Caco-2 (cell line): Measurements from ENCODE around the gene CEP95. TPM values are rescaled to one million over a fixed set of nuclear protein-coding genes. Genes with fewer than 3 reads are reported as not detected.

Experiments used
- BruUV-seq: library from RNA; stranded (reverse); fragments of 400-500 nt; replicated peaks from 2 replicates; lab custom pipeline; 2021; lab: Mats Ljungman, UMichigan
- CTCF ChIA-PET: fragments of 300-600 bp; sonication (Branson Sonifier 250); formaldehyde crosslinking; loops from one replicate; lab custom pipeline; 2022; ENCODE audit warnings: antibody characterized with exemption; lab: Charles Lee
- POLR2A ChIA-PET: fragments of 300-600 bp; sonication (Branson Sonifier 250); formaldehyde crosslinking; loops from one replicate; lab custom pipeline; 2022; ENCODE audit warnings: antibody characterized with exemption; lab: Charles Lee
- DNase-seq, 2 experiments: peaks; one replicate each; pipeline versions ENCODE4 v3.0.0 to v3.0.0-alpha.2; 2020 to 2022
- H3K27me3 ChIP-seq: replicated peaks from 2 replicates; pipeline ENCODE4 v1.6.0; 2011; ENCODE audit warnings: low read length; ENCODE audit not compliant: control insufficient read depth, insufficient read depth
- H3K36me3 ChIP-seq: 2 replicates; pipeline ENCODE4 v1.5.1; 2011; ENCODE audit warnings: low read length; ENCODE audit not compliant: control insufficient read depth, insufficient read depth
- H3K4me1 ChIP-seq: fragments of 250-450 bp; sonication (Bioruptor Pico); 2 replicates; pipeline ENCODE4 v1.5.1; 2020; ENCODE audit warnings: mild to moderate bottlenecking
- H3K4me3 ChIP-seq: 2 replicates; pipeline ENCODE4 v1.5.1; 2011; ENCODE audit warnings: low read depth, mild to moderate bottlenecking, control low read depth, low read length
- H3K9me3 ChIP-seq: fragments of 250-450 bp; sonication (Bioruptor Pico); 2 replicates; pipeline ENCODE4 v1.5.1; 2020; ENCODE audit warnings: mild to moderate bottlenecking, moderate library complexity
- H3K27ac Mint-ChIP-seq: one replicate; pipeline ENCODE4 v1.8.0; 2022; ENCODE audit warnings: mixed read lengths; ENCODE audit not compliant: unreplicated experiment
- H3K27me3 Mint-ChIP-seq: one replicate; pipeline ENCODE4 v1.8.0; 2022; ENCODE audit warnings: mixed read lengths; ENCODE audit not compliant: insufficient read depth, unreplicated experiment
- H3K36me3 Mint-ChIP-seq: one replicate; pipeline ENCODE4 v1.8.0; 2022; ENCODE audit warnings: mild to moderate bottlenecking, mixed read lengths; ENCODE audit not compliant: insufficient read depth, unreplicated experiment
- H3K4me1 Mint-ChIP-seq: one replicate; pipeline ENCODE4 v1.8.0; 2022; ENCODE audit warnings: low read depth, mixed read lengths; ENCODE audit not compliant: unreplicated experiment
- H3K4me3 Mint-ChIP-seq: one replicate; pipeline ENCODE4 v1.8.0; 2022; ENCODE audit warnings: mild to moderate bottlenecking, moderate library complexity, mixed read lengths; ENCODE audit not compliant: unreplicated experiment
- H3K9me3 Mint-ChIP-seq: one replicate; pipeline ENCODE4 v1.8.0; 2022; ENCODE audit warnings: mixed read lengths; ENCODE audit not compliant: unreplicated experiment
- CTCF ChIP-seq, 2 experiments: fragments of 200-600 bp in 1 of 2; IDR thresholded peaks; 1 replicate in 1 of 2; 2 replicates in 1 of 2; pipeline versions ENCODE4 v1.5.1 to v1.8.0; 2011 to 2022; ENCODE audit warnings: antibody characterized with exemption in 1 of 2, control low read depth in 1 of 2, inconsistent platforms in 1 of 2, low read depth in 1 of 2, low read length in 1 of 2, mild to moderate bottlenecking in 1 of 2, moderate library complexity in 1 of 2; ENCODE audit not compliant: insufficient read depth in 1 of 2, severe bottlenecking in 1 of 2, unreplicated experiment in 1 of 2
- intact Hi-C: fragments of 100-400 bp; cut with micrococcal nuclease; formaldehyde crosslinking; loops from one replicate; pipeline ENCODE4 v1.10.0; 2022; ENCODE audit not compliant: unreplicated experiment
- total RNA-seq: library from RNA; stranded (reverse); gene quantifications from 2 replicates; pipeline ENCODE4 v1.2.3, GENCODE V29; 2022

The CEP95 gene
- total RNA-seq, 1 experiment from 2014 or later = 63.6 TPM

GRCh38 chr17:64572682-64573154, 65.9 kb downstream of the CEP95 start:
- peaks cover 15% of the 10 kb centered on the region for H3K36me3 Mint-ChIP-seq
- no peaks in the 10 kb centered on the region for H3K9me3 ChIP-seq
- H3K4me1 Mint-ChIP-seq = no peaks in the 10 kb centered on the region
- DNase-seq = no peak
- no peak overlapping the region for H3K4me3 Mint-ChIP-seq
- ChIA-PET POLR2A (interaction anchor here (0.6 kb wide), 1 partner anchor 427 kb away, joined by 3 read pairs; no protein-coding TSS in a partner anchor), CTCF (no interaction called here)
- H3K9me3 Mint-ChIP-seq = no peaks in the 10 kb centered on the region
- BruUV-seq = no TSS peak
- H3K4me3 ChIP-seq = no peak overlapping the region
- no peaks in the 10 kb centered on the region for H3K36me3 ChIP-seq
- H3K4me1 ChIP-seq = no peaks in the 10 kb centered on the region
- intact Hi-C loops = no loop called here
- no peak overlapping the region for H3K27ac Mint-ChIP-seq
- H3K27me3 ChIP-seq = no peaks in the 10 kb centered on the region
- no peak for TF ChIP-seq CTCF (IDR thresholded peaks at IDR 0.05; ENCODE audit: insufficient read depth in 1 of 2, low read depth in 1 of 2, low read length in 1 of 2, severe bottlenecking in 1 of 2, unreplicated experiment in 1 of 2)
- no peaks in the 10 kb centered on the region for H3K27me3 Mint-ChIP-seq

GRCh38 chr17:64573214-64573613, 66.4 kb downstream of the CEP95 start:
- no peaks in the 10 kb centered on the region for H3K27me3 ChIP-seq
- POLR2A ChIA-PET = interaction anchor here (0.6 kb wide), 1 partner anchor 428 kb away, joined by 3 read pairs; no protein-coding TSS in a partner anchor
- no TSS peak for BruUV-seq
- Mint-ChIP-seq H3K9me3 (no peaks in the 10 kb centered on the region), H3K4me3 (no peak overlapping the region), H3K36me3 (peaks cover 15% of the 10 kb centered on the region), H3K27ac (no peak overlapping the region), H3K27me3 (no peaks in the 10 kb centered on the region), H3K4me1 (no peaks in the 10 kb centered on the region)
- CTCF ChIA-PET = no interaction called here
- no peaks in the 10 kb centered on the region for H3K4me1 ChIP-seq
- no peaks in the 10 kb centered on the region for H3K36me3 ChIP-seq
- intact Hi-C loops = no loop called here
- no peak for TF ChIP-seq CTCF (IDR thresholded peaks at IDR 0.05; ENCODE audit: insufficient read depth in 1 of 2, low read depth in 1 of 2, low read length in 1 of 2, severe bottlenecking in 1 of 2, unreplicated experiment in 1 of 2)
- no peak for DNase-seq
- no peak overlapping the region for H3K4me3 ChIP-seq
- H3K9me3 ChIP-seq = no peaks in the 10 kb centered on the region

GRCh38 chr17:64574646-64575045, 67.9 kb downstream of the CEP95 start:
- no TSS peak for BruUV-seq
- Histone ChIP-seq H3K27me3 (no peaks in the 10 kb centered on the region), H3K9me3 (no peaks in the 10 kb centered on the region), H3K4me1 (no peaks in the 10 kb centered on the region), H3K36me3 (no peaks in the 10 kb centered on the region), H3K4me3 (no peak overlapping the region)
- TF ChIP-seq CTCF (IDR thresholded peaks at IDR 0.05; ENCODE audit: insufficient read depth in 1 of 2, low read depth in 1 of 2, low read length in 1 of 2, severe bottlenecking in 1 of 2, unreplicated experiment in 1 of 2) = no peak
- no peaks in the 10 kb centered on the region for H3K9me3 Mint-ChIP-seq
- H3K36me3 Mint-ChIP-seq = peaks cover 10% of the 10 kb centered on the region
- H3K27ac Mint-ChIP-seq = no peak overlapping the region
- ChIA-PET CTCF (no interaction called here), POLR2A (no interaction called here)
- DNase-seq = no peak
- H3K27me3 Mint-ChIP-seq = no peaks in the 10 kb centered on the region
- no peak overlapping the region for H3K4me3 Mint-ChIP-seq
- intact Hi-C loops = no loop called here
- H3K4me1 Mint-ChIP-seq = no peaks in the 10 kb centered on the region
